ENCODE measurements around the gene HDAC7.

- TF ChIP-seq CTCF (IDR thresholded peaks at IDR 0.05) = no peak
- no peak for TF ChIP-seq POLR2A (IDR thresholded peaks at IDR 0.05)
- TF ChIP-seq EP300 (IDR thresholded peaks at IDR 0.05) = no peak
These were observed 62.3 kb downstream of the HDAC7 start for GRCh38 chr12:47757364-47757839.
